HepG2 (cell line): ENCODE measurements around the gene NBL1. TPM values are rescaled to one million over a fixed set of nuclear protein-coding genes. Genes with fewer than 3 reads are reported as not detected.

Experiments used
- ATAC-seq: fragments of 200-7000 bp; cut with Tn5 transposase; 3 replicates; pipeline ENCODE4 v1.9.1; 2020; ENCODE audit warnings: mild to moderate bottlenecking, moderate library complexity
- BruUV-seq: library from RNA; stranded (reverse); fragments of 400-500 nt; replicated peaks from 2 replicates; lab custom pipeline; 2021; lab: Mats Ljungman, UMichigan
- CTCF ChIA-PET: fragments of 300-600 bp; formaldehyde crosslinking; extraction: SDS; loops from one replicate; lab custom pipeline; 2021; ENCODE audit warnings: low total read pairs, inconsistent platforms, low intra/inter-chr PET ratio; lab: Yijun Ruan, JAX
- POLR2A ChIA-PET: fragments of 350-600 bp; sonication (Branson Sonifier 250); formaldehyde crosslinking; loops from one replicate; lab custom pipeline; 2020; ENCODE audit warnings: antibody characterized with exemption, inconsistent platforms; lab: Yijun Ruan, JAX
- DNase-seq: peaks from one replicate; pipeline ENCODE4 v3.0.0-alpha.2; 2015; ENCODE audit warnings: low spot score
- FAIRE-seq: peaks from 3 replicates; lab custom pipeline; 2011; peaks lifted over from hg19 to GRCh38; lab: Jason Lieb, UNC
- H2AFZ ChIP-seq: one replicate; pipeline ENCODE4 v1.6.1; 2011; ENCODE audit warnings: low read length, inconsistent platforms
- H3K27ac ChIP-seq: fragments of 300-600 bp; 3 replicates; pipeline ENCODE4 v1.8.0; 2011; ENCODE audit warnings: mixed run types, mild to moderate bottlenecking, mixed read lengths, low read length, inconsistent platforms; ENCODE audit not compliant: insufficient read depth; ENCODE audit errors: extremely low read length
- H3K27me3 ChIP-seq, 2 experiments: fragments of 200-600 bp in 1 of 2; 2 replicates in 1 of 2; 3 replicates in 1 of 2; pipeline versions ENCODE4 v1.6.0 to v1.8.0; 2011; ENCODE audit warnings: low read length in 2 of 2, mild to moderate bottlenecking in 2 of 2, moderate library complexity in 2 of 2, inconsistent platforms in 1 of 2; ENCODE audit not compliant: insufficient read depth in 2 of 2, control insufficient read depth in 1 of 2
- H3K36me3 ChIP-seq, 2 experiments: fragments of 200-600 bp in 1 of 2; replicated peaks in 1 of 2; 2 replicates in 1 of 2; 3 replicates in 1 of 2; pipeline versions ENCODE4 v1.5.1 to v1.8.0; 2011; ENCODE audit warnings: low read length in 2 of 2, inconsistent platforms in 1 of 2; ENCODE audit not compliant: insufficient read depth in 2 of 2, control insufficient read depth in 1 of 2
- H3K4me1 ChIP-seq: 2 replicates; pipeline ENCODE4 v1.5.1; 2012; ENCODE audit warnings: low read length, inconsistent platforms; ENCODE audit not compliant: insufficient read depth
- H3K4me2 ChIP-seq: 2 replicates; pipeline ENCODE4 v1.6.0; 2011; ENCODE audit warnings: low read depth, low read length, inconsistent platforms
- H3K4me3 ChIP-seq, 3 experiments: fragments of 200-600 bp in 1 of 3; sonication (generic), shearing (Covaris generic) in 1 of 3; replicated peaks in 1 of 3; 2 replicates each; pipeline ENCODE4 v1.5.1; 2011 to 2016; ENCODE audit warnings: low read length in 3 of 3, inconsistent platforms in 2 of 3, low read depth in 2 of 3, mild to moderate bottlenecking in 2 of 3, control low read depth in 1 of 3, mixed read lengths in 1 of 3; ENCODE audit not compliant: insufficient read depth in 1 of 3
- H3K79me2 ChIP-seq: one replicate; pipeline ENCODE4 v1.6.1; 2011; ENCODE audit warnings: low read length, inconsistent platforms; ENCODE audit not compliant: insufficient read depth
- H3K9ac ChIP-seq: 2 replicates; pipeline ENCODE4 v1.6.0; 2011; ENCODE audit warnings: mild to moderate bottlenecking, low read depth, low read length, inconsistent platforms; ENCODE audit not compliant: insufficient read depth
- H3K9me3 ChIP-seq: 2 replicates; pipeline ENCODE4 v1.5.1; 2012; ENCODE audit warnings: mild to moderate bottlenecking, low read length
- H4K20me1 ChIP-seq: 2 replicates; pipeline ENCODE4 v1.6.0; 2011; ENCODE audit warnings: inconsistent platforms, mild to moderate bottlenecking, low read length, moderate library complexity; ENCODE audit not compliant: insufficient read depth
- ASH2L ChIP-seq: fragments of 300-600, 200-600 bp; sonication (generic); IDR thresholded peaks from 2 replicates; pipeline ENCODE4 v1.7.0; 2017; ENCODE audit warnings: low read depth, mild to moderate bottlenecking, moderate library complexity, mixed read lengths, low read length; ENCODE audit not compliant: insufficient read length
- BCL6 ChIP-seq: IDR thresholded peaks from 2 replicates; pipeline ENCODE4 v1.6.1; 2016; ENCODE audit warnings: missing genetic modification reagents, missing compliant biosample characterization
- CBFB ChIP-seq: sonication (generic); formaldehyde crosslinking; IDR thresholded peaks from 2 replicates; pipeline ENCODE4 v1.4.0; 2020; ENCODE audit warnings: missing genetic modification reagents
- EZH2 ChIP-seq: conservative IDR thresholded peaks from 2 replicates; pipeline ENCODE4 v1.6.1; 2012; ENCODE audit warnings: mild to moderate bottlenecking, low read depth, low read length, moderate library complexity
- MED13 ChIP-seq: sonication (generic); formaldehyde crosslinking; IDR thresholded peaks from 2 replicates; pipeline ENCODE4 v1.5.0; 2020; ENCODE audit warnings: missing genetic modification reagents
- RBFOX2 ChIP-seq: fragments of 200-400 bp; formaldehyde crosslinking; IDR thresholded peaks from 2 replicates; pipeline ENCODE4 v1.6.1; 2017; ENCODE audit warnings: low read depth, mild to moderate bottlenecking, low read length
- RERE ChIP-seq: IDR thresholded peaks from 2 replicates; pipeline ENCODE4 v1.6.1; 2016; ENCODE audit warnings: low read depth, missing genetic modification reagents, missing compliant biosample characterization
- RNF2 ChIP-seq: fragments of 450-650 bp; conservative IDR thresholded peaks from 2 replicates; pipeline ENCODE4 v1.6.1; 2016; ENCODE audit warnings: low read depth
- SIN3A ChIP-seq: IDR thresholded peaks from 2 replicates; pipeline ENCODE4 v1.6.1; 2011; ENCODE audit warnings: low read depth, mild to moderate bottlenecking, control low read depth, low read length, borderline replicate concordance
- SRSF4 ChIP-seq: fragments of 200-400 bp; formaldehyde crosslinking; IDR thresholded peaks from one replicate; pipeline ENCODE4 v1.6.1; 2018; ENCODE audit warnings: mild to moderate bottlenecking, low read depth, low read length, moderate library complexity; ENCODE audit not compliant: poor library complexity, severe bottlenecking
- ZNF30 ChIP-seq: sonication (generic); formaldehyde crosslinking; IDR thresholded peaks from 2 replicates; pipeline ENCODE4 v1.5.0; 2020; ENCODE audit warnings: mild to moderate bottlenecking, missing genetic modification reagents
- ZNF569 ChIP-seq: sonication (generic); formaldehyde crosslinking; IDR thresholded peaks from 2 replicates; pipeline ENCODE4 v1.5.0; 2020; ENCODE audit warnings: mild to moderate bottlenecking, missing genetic modification reagents, moderate library complexity, borderline replicate concordance
- ZNF605 ChIP-seq: sonication (generic); formaldehyde crosslinking; IDR thresholded peaks from 2 replicates; pipeline ENCODE4 v1.8.0; 2022; ENCODE audit warnings: mild to moderate bottlenecking, missing genetic modification reagents
- ZNF746 ChIP-seq: sonication (generic); formaldehyde crosslinking; IDR thresholded peaks from 2 replicates; pipeline ENCODE4 v1.8.0; 2022; ENCODE audit warnings: mild to moderate bottlenecking, missing genetic modification reagents
- ZNF772 ChIP-seq: sonication (generic); formaldehyde crosslinking; IDR thresholded peaks from 2 replicates; pipeline ENCODE4 v1.5.0; 2020; ENCODE audit warnings: mild to moderate bottlenecking, missing genetic modification reagents
- ZNF782 ChIP-seq: sonication (generic); formaldehyde crosslinking; IDR thresholded peaks from 2 replicates; pipeline ENCODE4 v1.4.0; 2020; ENCODE audit warnings: missing genetic modification reagents, mild to moderate bottlenecking, borderline replicate concordance
- ZNF792 ChIP-seq: IDR thresholded peaks from 2 replicates; pipeline ENCODE4 v1.6.1; 2016
- WGBS: methylation state at CpG from one replicate; pipeline ENCODE4 v1.1.6; 2017; ENCODE audit warnings: low lambda C conversion rate; 5-methylcytosine and 5-hydroxymethylcytosine counted together
- in situ Hi-C: cut with HindIII; loops from 2 replicates; pipeline ENCODE4 v1.10.0; 2017; ENCODE audit warnings: low pct_unique_long_range_greater_than_20kb; ENCODE audit not compliant: extremely low pct_ligation_motif_present
- intact Hi-C: fragments of 100-400 bp; cut with micrococcal nuclease; formaldehyde crosslinking; loops from one replicate; pipeline ENCODE4 v1.10.0; 2022; ENCODE audit not compliant: unreplicated experiment
- polyA plus RNA-seq, 8 experiments: library from polyadenylated mRNA; depleted of rRNA in 3 of 8; stranded (reverse) in 7 of 8; unstranded in 1 of 8; fragments of >200 nt; fragmentation: Illumina TruSeq in 4 of 8; extraction: Trizol in 4 of 8; gene quantifications; 2 replicates each; pipeline versions ENCODE4 v1.2.1 to v1.2.3, GENCODE V29; 2011 to 2016; ENCODE audit warnings: low read depth in 4 of 8, missing spikeins in 1 of 8, mixed read lengths in 1 of 8; ENCODE audit not compliant: insufficient read depth in 1 of 8
- total RNA-seq, 5 experiments: library from RNA; depleted of rRNA; stranded (reverse); fragments of >200 nt; fragmentation: Illumina TruSeq; extraction: Trizol; gene quantifications; 2 replicates each; pipeline ENCODE4 v1.2.3, GENCODE V29; 2016; ENCODE audit warnings: low read depth in 1 of 5
- TF ChIP-seq, protein P1 (sequence below): sonication (generic); formaldehyde crosslinking; conservative IDR thresholded peaks from 2 replicates; pipeline ENCODE4 v1.8.0; 2022; ENCODE audit warnings: missing genetic modification reagents

NBL1 gene
- total and polyA plus RNA-seq, 2 of the 13 experiments (the other 11 are each of a cell fraction or from before 2014, with no cell fraction given): 2.7 to 13.8 TPM

DNA sequence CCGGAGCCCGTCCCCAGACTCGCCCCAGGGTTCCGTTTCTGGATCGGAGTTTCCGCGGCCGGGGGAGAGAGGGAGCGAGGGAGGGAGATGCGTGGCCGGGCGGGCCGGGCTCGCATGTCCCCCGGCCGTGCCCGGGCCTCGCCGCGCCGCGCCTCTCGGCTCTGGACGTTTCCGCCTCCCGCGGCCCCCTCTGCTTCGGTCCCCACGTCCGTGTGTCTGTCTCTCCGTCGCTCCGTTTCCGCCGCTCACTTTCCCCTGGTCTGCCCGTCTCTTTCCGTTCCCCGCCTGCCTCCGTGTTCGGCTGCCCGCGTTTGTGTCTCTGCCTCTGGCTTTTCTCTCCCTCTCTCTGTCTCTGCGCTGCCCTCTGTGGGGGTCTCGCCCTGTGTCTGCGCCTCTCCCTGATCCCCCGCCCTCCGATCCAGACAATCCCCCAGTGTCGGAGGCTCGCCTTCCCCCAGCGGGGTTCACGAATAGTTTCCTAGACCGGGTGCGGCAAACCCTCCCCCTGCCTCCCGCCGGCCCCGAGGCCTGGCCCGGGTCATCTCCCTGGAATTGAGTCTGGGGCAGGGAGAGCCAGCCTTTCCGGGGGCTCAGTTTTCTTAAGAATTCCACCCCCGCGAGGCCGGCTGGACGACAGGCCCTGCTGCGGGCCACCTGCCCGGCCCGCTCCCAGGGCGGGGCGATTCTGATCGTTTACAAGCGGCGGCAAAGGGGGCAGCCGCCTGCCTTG, 735 bp downstream of the NBL1 start:
- POLR2A ChIA-PET: no interaction called here
- no peak for TF ChIP-seq ZNF792
- peak; percentile 32; the same call in 1 of the 2 replicates for TF ChIP-seq BCL6 (CRISPR knock-in tag)
- TF ChIP-seq ZNF569: no peak
- no peak for TF ChIP-seq SRSF4
- 0 out of 2 replicates have a peak, but pooled peaks have one; percentile 23 for TF ChIP-seq ZNF772
- peak; percentile 16; the same call in 1 of the 2 replicates for TF ChIP-seq RBFOX2
- no peak for TF ChIP-seq ZNF30 (CRISPR knock-in tag)
- TF ChIP-seq ZNF746: no peak
- 0 out of 2 replicates have a peak, but pooled peaks have one; percentile 10 for TF ChIP-seq RNF2
- peak; percentile 58 for TF ChIP-seq ASH2L
- no peak for TF ChIP-seq CBFB (CRISPR knock-in tag)
- no peak for TF ChIP-seq MED13 (CRISPR knock-in tag)
- peak; percentile 83 for TF ChIP-seq EZH2
- TF ChIP-seq, protein P1, sequence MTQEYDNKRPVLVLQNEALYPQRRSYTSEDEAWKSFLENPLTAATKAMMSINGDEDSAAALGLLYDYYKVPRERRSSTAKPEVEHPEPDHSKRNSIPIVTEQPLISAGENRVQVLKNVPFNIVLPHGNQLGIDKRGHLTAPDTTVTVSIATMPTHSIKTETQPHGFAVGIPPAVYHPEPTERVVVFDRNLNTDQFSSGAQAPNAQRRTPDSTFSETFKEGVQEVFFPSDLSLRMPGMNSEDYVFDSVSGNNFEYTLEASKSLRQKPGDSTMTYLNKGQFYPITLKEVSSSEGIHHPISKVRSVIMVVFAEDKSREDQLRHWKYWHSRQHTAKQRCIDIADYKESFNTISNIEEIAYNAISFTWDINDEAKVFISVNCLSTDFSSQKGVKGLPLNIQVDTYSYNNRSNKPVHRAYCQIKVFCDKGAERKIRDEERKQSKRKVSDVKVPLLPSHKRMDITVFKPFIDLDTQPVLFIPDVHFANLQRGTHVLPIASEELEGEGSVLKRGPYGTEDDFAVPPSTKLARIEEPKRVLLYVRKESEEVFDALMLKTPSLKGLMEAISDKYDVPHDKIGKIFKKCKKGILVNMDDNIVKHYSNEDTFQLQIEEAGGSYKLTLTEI (CRISPR knock-in tag): no peak
- TF ChIP-seq RERE (CRISPR knock-in tag): no peak
- 0 out of 2 replicates have a peak, but pooled peaks have one; percentile 26 for TF ChIP-seq SIN3A
- TF ChIP-seq ZNF782 (CRISPR knock-in tag): no peak
- TF ChIP-seq ZNF605 (CRISPR knock-in tag): 0 out of 2 replicates have a peak, but pooled peaks have one; percentile 23

More for the DNA sequence above, 735 bp downstream of the NBL1 start:
- CTCF ChIA-PET: no interaction called here
- H3K4me2 ChIP-seq: peak overlapping the region; percentile 95
- H3K27me3 ChIP-seq: peaks cover 2 to 21% of the 10 kb centered on the region in 2 experiments; a peak in 3 of 5 replicates
- BruUV-seq: no TSS peak
- no peaks in the 10 kb centered on the region for H3K79me2 ChIP-seq
- peak overlapping the region; percentile 67 for H3K9ac ChIP-seq
- H2AFZ ChIP-seq: no peak overlapping the region
- no peaks in the 10 kb centered on the region for H3K9me3 ChIP-seq
- no peak overlapping the region for H3K27ac ChIP-seq
- peak; percentile 7; the same call in 2 of the 3 replicates for ATAC-seq
- in situ Hi-C loops (loop anchor here (5.0 kb wide), 3 partner anchors 48 to 303 kb away; a partner anchor contains a TSS), intact Hi-C loops (loop anchor here (5.0 kb wide), 1 partner anchor 48 kb away; a partner anchor contains a TSS)
- H3K36me3 ChIP-seq: no peaks in the 10 kb centered on the region
- under 1% methylated on average over 48 of the region's 71 CpGs for WGBS
- no peak for DNase-seq
- no peaks in the 10 kb centered on the region for H4K20me1 ChIP-seq
- no peak for FAIRE-seq
- peak overlapping the region; percentile 68 to 83 (median 75) for H3K4me3 ChIP-seq
- peaks cover 42% of the 10 kb centered on the region for H3K4me1 ChIP-seq
